Spinal cord (tissue), 10 donors: ENCODE measurements around the gene COG1. TPM values are rescaled to one million over a fixed set of nuclear protein-coding genes. Genes with fewer than 3 reads are reported as not detected.

Experiments used
- DNase-seq, 6 donors: peaks; one replicate each; pipeline versions ENCODE4 v3.0.0 to v3.0.0-alpha.2; 2013 to 2015; ENCODE audit warnings: low spot score in 6 of 6, low read depth in 4 of 6
- H3K27ac ChIP-seq: one replicate; pipeline ENCODE4 v1.5.1; 2013; ENCODE audit warnings: low read depth, low read length, control low read depth
- H3K27me3 ChIP-seq: one replicate; pipeline ENCODE4 v1.6.1; 2013; ENCODE audit warnings: low read length; ENCODE audit not compliant: control insufficient read depth, insufficient read depth
- H3K36me3 ChIP-seq: one replicate; pipeline ENCODE4 v1.6.1; 2013; ENCODE audit warnings: low read length; ENCODE audit not compliant: control insufficient read depth, insufficient read depth
- H3K4me1 ChIP-seq: one replicate; pipeline ENCODE4 v1.6.1; 2013; ENCODE audit warnings: low read length; ENCODE audit not compliant: control insufficient read depth, insufficient read depth
- H3K4me3 ChIP-seq: one replicate; pipeline ENCODE4 v1.5.1; 2013; ENCODE audit warnings: low read depth, low read length, control low read depth
- H3K9me3 ChIP-seq: one replicate; pipeline ENCODE4 v1.6.1; 2013; ENCODE audit warnings: low read length; ENCODE audit not compliant: control insufficient read depth, insufficient read depth
- whole genome bisulfite sequencing: methylation state at CpG from one replicate; pipeline ENCODE4 v1.1.5; 2013; ENCODE audit warnings: missing lambda C conversion rate; ENCODE audit not compliant: insufficient coverage; 5-methylcytosine and 5-hydroxymethylcytosine counted together
- polyA plus RNA-seq, 2 donors: library from polyadenylated mRNA; unstranded; fragments of 120-200 nt; gene quantifications; one replicate each; pipeline ENCODE4 v1.2.1, GENCODE V29; 2013; ENCODE audit not compliant: insufficient read length in 2 of 2
- total RNA-seq, 2 donors: library from RNA; depleted of rRNA in 1 of 2; stranded (reverse); fragments of 120-200 nt in 1 of 2; fragments of >200 nt in 1 of 2; gene quantifications; one replicate each; pipeline versions ENCODE4 v1.2.3 to v1.2.4, GENCODE V29; 2013 to 2014
- donor health status: healthy.

Gene COG1
- total and polyA plus RNA-seq, 4 donors: 18.7 to 64.7 (median 45.6) TPM

DNA sequence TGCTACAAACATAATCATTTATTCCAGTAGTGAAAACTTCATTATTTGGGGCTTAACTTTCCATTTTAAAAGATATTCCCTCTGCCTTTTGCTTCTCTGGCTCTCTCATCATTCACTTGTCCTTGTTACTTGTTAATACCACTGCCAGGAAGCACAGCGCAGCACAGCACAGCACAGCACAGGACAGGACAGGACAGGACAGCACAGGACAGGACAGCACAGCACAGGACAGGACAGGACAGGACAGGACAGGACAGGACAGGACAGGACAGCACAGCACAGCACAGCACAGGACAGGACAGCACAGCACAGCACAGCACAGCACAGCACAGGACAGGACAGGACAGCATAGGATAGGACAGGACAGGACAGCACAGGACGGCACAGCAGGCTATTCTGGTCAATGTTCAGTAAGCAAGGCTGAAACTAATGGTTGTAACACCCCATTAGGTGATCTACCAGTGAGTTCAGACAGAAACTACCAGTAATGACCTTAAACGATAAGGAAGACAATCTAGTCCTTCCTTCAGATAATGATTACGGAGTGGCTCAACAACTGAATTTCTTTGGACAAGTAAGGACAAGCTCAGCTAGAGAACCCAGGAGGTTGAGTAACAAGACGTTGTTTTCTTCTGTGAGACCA is 31.9 kb downstream of the COG1 start:
- Histone ChIP-seq H3K4me3 (no peak overlapping the region), H3K27me3 (no peaks in the 10 kb centered on the region), H3K27ac (no peak overlapping the region), H3K9me3 (no peaks in the 10 kb centered on the region), H3K36me3 (peaks cover 8% of the 10 kb centered on the region), H3K4me1 (no peaks in the 10 kb centered on the region)
- WGBS: 93% methylated on average over 4 of the region's 5 CpGs
- no peak for DNase-seq

DNA sequence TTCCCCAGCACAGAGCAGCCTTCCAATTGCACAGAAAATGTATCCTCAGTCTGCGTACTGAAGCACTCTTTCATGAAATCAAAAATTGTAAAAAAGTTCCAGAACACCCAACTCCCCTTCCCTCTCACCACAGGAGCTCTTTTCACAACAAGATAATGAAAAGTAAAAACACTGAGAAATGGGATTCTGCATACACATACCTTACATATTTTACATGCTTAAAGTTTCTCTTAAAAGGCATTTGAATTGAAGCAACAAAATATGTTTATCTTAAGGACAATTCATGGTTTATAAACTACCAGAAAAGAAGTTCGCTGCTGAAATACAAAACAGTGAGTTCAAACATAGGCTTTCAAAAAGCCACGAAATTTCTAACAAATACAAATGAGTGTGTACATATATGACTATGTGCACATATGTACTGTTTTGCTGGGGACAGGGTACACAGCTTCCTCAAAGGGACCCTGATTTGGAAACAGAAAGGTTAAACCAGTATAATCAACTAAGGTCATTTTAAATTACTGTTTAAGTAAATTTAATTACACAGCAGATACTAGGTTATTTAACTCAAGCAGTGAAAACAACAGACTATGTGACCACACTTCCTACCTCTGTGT is 33.8 kb downstream of the COG1 start:
- no peak overlapping the region for H3K4me3 ChIP-seq
- WGBS: no CpG with 5 or more reads among the region's 3 CpGs
- H3K27ac ChIP-seq: no peak overlapping the region

DNA sequence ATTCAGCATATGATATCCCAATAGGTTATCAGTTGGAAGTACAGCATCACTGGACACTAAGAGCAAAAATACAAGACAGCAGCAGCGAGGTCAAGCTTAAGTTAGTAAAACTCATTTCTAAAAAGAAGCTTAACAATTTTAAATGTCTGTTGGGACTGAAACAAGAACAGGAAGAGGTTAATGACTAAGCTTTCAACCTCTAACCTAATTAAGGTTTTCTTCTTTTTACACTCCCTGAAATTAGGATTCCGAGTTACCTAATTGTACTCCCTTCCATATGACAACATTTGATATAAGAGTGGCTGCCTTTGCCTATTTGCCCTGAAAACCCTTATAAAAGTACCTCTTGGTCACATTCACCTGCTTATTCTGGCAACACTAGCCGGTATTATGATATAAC is 34.5 kb downstream of the COG1 start:
- Histone ChIP-seq H3K9me3 (no peaks in the 10 kb centered on the region), H3K27me3 (no peaks in the 10 kb centered on the region), H3K27ac (no peak overlapping the region), H3K4me1 (peaks cover 11% of the 10 kb centered on the region), H3K36me3 (no peaks in the 10 kb centered on the region), H3K4me3 (no peak overlapping the region)
- DNase-seq: no peak
- WGBS: no CpG with 5 or more reads among the region's 3 CpGs

More for the DNA sequence above, 33.8 kb downstream of the COG1 start:
- peaks cover 3% of the 10 kb centered on the region for H3K36me3 ChIP-seq
- no peak for DNase-seq
- peaks cover 10% of the 10 kb centered on the region for H3K4me1 ChIP-seq
- no peaks in the 10 kb centered on the region for H3K9me3 ChIP-seq
- H3K27me3 ChIP-seq: no peaks in the 10 kb centered on the region

DNA sequence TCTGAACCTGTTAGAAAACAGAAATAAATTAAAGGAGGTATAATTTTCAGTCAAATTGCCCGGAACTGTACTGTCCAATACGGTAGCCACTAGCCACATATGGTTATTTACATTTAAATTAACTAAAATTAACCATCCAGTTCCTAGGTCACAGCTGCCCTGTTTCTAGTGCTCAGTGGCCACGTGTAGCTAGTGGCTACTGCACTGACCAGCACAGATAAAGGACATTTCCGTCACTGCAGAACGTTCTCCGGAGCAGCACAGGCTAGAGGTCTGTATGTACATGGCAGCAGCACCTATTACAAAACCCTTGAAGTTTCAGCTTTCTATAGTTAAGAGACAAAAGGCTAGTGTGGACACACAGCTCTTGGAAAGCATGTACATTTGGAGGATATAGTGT is 35.1 kb downstream of the COG1 start:
- Histone ChIP-seq H3K9me3 (no peaks in the 10 kb centered on the region), H3K4me3 (no peak overlapping the region), H3K27me3 (no peaks in the 10 kb centered on the region), H3K36me3 (no peaks in the 10 kb centered on the region), H3K27ac (no peak overlapping the region), H3K4me1 (peaks cover 11% of the 10 kb centered on the region)
- DNase-seq: no peak
- 55% methylated on average over 2 of the region's 6 CpGs for WGBS

DNA sequence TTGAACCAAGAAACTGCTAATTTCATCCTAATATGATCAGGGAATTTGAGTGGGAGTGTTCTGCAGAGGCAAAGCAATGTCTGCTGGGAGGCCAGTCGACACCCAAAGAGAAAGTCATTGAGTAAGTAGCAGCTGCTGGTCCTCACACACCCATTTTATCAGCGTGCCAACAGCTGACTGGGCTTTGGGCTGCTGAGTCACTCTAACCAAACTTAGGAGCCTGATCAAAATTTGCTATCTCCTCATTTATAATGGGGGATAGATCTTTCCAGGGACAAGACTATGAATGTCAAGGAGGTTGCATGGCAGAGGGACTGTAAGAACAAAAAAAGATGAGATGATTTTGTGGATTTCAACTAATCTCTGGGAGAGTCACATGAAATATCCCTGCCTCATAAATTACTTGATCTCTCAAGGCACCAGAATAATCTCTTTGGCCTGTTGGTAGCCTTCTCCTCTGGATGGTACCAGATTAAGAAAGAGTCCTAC is 35.9 kb downstream of the COG1 start:
- H3K36me3 ChIP-seq: no peaks in the 10 kb centered on the region
- no peak overlapping the region for H3K4me3 ChIP-seq
- no peak overlapping the region for H3K27ac ChIP-seq
- peaks cover 19% of the 10 kb centered on the region for H3K4me1 ChIP-seq
- H3K27me3 ChIP-seq: no peaks in the 10 kb centered on the region
- no peaks in the 10 kb centered on the region for H3K9me3 ChIP-seq
- WGBS: no CpG with 5 or more reads among the region's 2 CpGs
- peak in 1 of 6 donors; percentile 18 for DNase-seq

DNA sequence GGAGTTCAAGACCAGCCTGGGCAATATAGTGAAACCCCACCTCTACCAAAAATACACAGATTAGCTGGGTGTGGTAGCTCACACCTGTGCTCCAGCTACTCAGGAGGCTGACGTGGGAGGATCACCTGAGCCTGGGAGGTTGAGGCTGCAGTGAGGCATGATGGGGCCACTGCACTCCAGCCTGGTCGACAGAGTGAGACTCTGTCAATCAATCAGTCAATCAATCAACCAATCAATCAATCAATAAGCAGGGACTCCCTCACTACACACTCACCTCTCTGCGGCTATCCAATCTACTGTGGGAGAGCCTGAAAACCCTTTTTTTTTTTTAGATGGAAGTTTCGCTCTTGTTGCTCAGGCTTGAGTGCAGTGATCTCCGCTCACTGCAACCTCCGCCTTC is 37.2 kb downstream of the COG1 start:
- no peak overlapping the region for H3K4me3 ChIP-seq
- peaks cover 2% of the 10 kb centered on the region for H3K36me3 ChIP-seq
- no peak for DNase-seq
- H3K9me3 ChIP-seq: no peaks in the 10 kb centered on the region
- no peaks in the 10 kb centered on the region for H3K27me3 ChIP-seq
- no peak overlapping the region for H3K27ac ChIP-seq
- WGBS: 100% methylated on average over 2 of the region's 6 CpGs
- peaks cover 23% of the 10 kb centered on the region for H3K4me1 ChIP-seq

DNA sequence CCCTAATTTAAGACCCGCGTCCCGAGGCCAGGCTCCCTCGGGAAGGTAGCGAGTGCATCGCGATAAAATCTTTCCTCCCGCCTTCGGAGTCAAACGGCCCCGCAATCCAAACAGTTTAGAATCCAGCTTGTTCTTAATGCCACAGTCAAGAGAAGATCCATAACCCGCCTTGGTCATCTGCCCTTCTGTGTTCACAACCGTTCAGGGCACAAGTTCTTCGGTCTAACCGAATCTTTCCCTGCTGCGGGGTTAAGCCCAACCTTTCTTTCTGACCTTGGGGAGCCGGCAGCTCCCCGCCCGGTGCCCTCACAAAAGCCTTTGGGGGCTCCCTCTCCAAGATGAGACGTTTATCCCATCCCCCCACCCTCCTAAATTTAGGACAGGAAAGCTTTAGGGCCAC is 38.5 kb downstream of the COG1 start:
- H3K36me3 ChIP-seq: peaks cover 6% of the 10 kb centered on the region
- H3K9me3 ChIP-seq: no peaks in the 10 kb centered on the region
- peak overlapping the region; percentile 81 for H3K27ac ChIP-seq
- no peaks in the 10 kb centered on the region for H3K27me3 ChIP-seq
- peak overlapping the region; percentile 98 for H3K4me3 ChIP-seq
- DNase-seq: peak in 1 of 6 donors; percentile 29
- H3K4me1 ChIP-seq: peaks cover 23% of the 10 kb centered on the region
- under 1% methylated on average over 19 of the region's 20 CpGs for WGBS

DNA sequence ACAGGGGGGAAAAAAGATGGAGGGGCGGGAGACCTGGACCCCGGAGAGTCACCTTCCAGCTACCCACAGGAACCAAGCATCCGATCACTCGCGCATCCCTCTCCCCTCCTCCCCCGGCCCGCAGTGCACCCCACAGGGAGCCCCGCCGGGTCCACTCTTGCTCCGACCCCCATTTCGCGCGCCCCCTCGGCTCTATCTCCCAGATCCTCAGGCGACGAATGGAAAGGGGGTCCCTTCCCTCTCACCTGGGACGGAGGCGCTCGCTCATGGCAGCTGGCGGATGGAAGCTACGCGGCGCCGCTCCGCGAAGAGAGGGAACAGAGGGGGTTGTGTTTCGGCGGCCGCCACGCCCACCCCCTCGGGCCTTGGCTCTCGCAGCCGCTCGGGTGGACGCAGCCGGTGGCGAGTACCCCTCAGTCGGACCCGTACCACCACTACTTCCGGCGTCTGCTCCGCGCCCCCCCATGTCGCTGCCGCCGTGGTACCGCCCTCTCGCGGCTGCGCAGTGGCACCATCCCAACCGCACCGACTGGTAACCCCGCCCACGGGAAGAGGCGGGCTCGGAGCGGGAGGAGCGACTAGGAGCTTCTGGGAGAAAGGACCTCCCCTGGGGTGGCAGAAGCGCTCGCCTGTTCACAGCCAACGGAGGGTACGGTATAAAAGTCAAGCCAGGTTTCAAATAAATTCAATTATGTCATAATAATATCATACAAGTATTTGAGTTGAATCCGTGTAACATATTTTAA is 39.2 kb downstream of the COG1 start:
- peak overlapping the region; percentile 81 for H3K27ac ChIP-seq
- peaks cover 10% of the 10 kb centered on the region for H3K36me3 ChIP-seq
- no peaks in the 10 kb centered on the region for H3K27me3 ChIP-seq
- peak overlapping the region; percentile 98 for H3K4me3 ChIP-seq
- WGBS: under 1% methylated on average over 55 of the region's 63 CpGs
- no peaks in the 10 kb centered on the region for H3K9me3 ChIP-seq
- peaks cover 23% of the 10 kb centered on the region for H3K4me1 ChIP-seq
- peak; percentile 92 to 99 (median 96) for DNase-seq

DNA sequence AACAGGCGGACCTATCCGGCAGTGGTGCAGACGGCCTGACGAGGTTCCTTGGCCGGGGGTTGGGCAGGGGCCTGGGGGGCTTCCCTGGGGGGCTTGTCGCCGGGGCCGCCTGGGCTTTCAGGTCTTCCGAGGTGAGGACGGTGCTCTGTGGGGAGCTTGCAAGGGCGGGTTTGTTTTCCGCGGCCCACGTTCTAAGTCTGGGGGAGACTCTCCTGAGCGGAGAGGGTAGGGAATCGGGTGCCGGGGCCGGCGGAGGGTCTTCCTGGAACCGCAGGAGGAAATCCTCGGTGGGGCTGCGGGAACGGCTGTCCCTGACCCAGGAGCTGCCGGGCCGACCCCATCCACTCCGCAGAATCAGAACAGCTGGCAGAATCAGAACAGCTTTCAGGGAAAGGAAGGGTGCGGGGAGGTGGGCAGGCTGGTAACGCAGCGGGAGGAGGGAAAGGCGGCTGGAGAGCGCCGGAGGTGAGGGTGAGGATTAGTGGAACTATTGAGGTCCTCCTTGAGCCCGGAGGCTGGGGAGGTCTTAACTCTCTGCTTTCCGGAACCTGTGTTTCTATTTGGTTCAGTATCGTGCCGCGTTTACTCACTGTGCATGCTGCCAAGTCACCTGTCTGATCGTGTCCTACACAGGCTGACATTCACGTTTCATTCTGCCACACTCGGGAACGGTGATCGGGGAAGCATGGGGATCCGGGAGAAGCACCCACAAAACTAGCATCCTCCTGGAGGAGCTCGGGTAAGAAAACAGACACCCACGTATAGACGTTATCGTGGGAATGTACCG is 39.9 kb downstream of the COG1 start:
- peaks cover 13% of the 10 kb centered on the region for H3K36me3 ChIP-seq
- DNase-seq: peak in 1 of 6 donors; percentile 55
- H3K27me3 ChIP-seq: no peaks in the 10 kb centered on the region
- H3K27ac ChIP-seq: peak overlapping the region; percentile 81
- peak overlapping the region; percentile 98 for H3K4me3 ChIP-seq
- H3K4me1 ChIP-seq: peaks cover 23% of the 10 kb centered on the region
- WGBS: 1% methylated on average over 41 of the region's 48 CpGs
- H3K9me3 ChIP-seq: no peaks in the 10 kb centered on the region
